Central memory CD8-positive, alpha-beta T cell (primary cell): ENCODE data around the gene NCOA5.

Experiments
- ATAC-seq: fragments of 150-1000 bp; cut with Tn5 transposase; replicated peaks from 2 replicates; pipeline ENCODE4 v1.10.0; 2022; ENCODE audit warnings: mild to moderate bottlenecking, moderate FRiP score, moderate number of reproducible peaks; ENCODE audit not compliant: poor library complexity, severe bottlenecking; ENCODE audit errors: extremely low read depth
- DNase-seq, 2 donors: peaks; one replicate each; pipeline ENCODE4 v3.0.0; 2021; ENCODE audit warnings: low spot score in 2 of 2
- H3K27ac Mint-ChIP-seq: one replicate; pipeline ENCODE4 v1.8.0; 2022; ENCODE audit warnings: low read depth, mild to moderate bottlenecking, moderate library complexity, mixed read lengths
- H3K27me3 Mint-ChIP-seq: one replicate; pipeline ENCODE4 v1.8.0; 2022; ENCODE audit warnings: mixed read lengths
- H3K36me3 Mint-ChIP-seq: one replicate; pipeline ENCODE4 v1.8.0; 2022; ENCODE audit warnings: mild to moderate bottlenecking, moderate library complexity, mixed read lengths; ENCODE audit not compliant: insufficient read depth
- H3K4me1 Mint-ChIP-seq: one replicate; pipeline ENCODE4 v1.8.0; 2022; ENCODE audit warnings: mixed read lengths
- H3K4me3 Mint-ChIP-seq: one replicate; pipeline ENCODE4 v1.8.0; 2022; ENCODE audit warnings: mild to moderate bottlenecking, moderate library complexity, mixed read lengths
- H3K9me3 Mint-ChIP-seq: one replicate; pipeline ENCODE4 v1.8.0; 2022; ENCODE audit warnings: mixed read lengths

The NCOA5 gene

GRCh38 chr20:46050444-46050843, 39.3 kb downstream of the NCOA5 start:
- ATAC-seq (no peak), DNase-seq (no peak)
- Mint-ChIP-seq H3K27me3 (peaks cover 35% of the 10 kb centered on the region), H3K4me1 (no peaks in the 10 kb centered on the region), H3K36me3 (no peaks in the 10 kb centered on the region), H3K4me3 (no peak overlapping the region), H3K27ac (no peak overlapping the region), H3K9me3 (no peaks in the 10 kb centered on the region)

DNA sequence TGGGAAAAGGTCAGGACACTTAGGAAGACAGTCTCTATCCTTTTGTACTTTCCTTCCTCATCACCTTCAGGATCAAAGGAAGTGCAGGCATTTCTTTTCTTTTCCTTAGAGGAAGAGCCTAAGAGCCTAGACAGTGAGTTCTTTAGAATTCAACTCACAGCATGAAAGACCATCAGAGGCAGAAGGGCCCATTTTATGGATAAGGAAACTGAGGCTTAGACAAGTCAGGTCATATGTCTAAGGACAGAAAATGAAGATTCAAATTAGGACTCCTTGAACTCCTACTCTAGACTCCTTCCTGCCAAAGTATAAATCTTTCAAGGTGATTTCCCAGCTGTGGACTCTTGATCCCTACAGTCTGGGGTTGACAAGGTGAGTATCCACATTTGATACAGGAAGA, 39.9 kb downstream of the NCOA5 start:
- no peak for ATAC-seq

DNA sequence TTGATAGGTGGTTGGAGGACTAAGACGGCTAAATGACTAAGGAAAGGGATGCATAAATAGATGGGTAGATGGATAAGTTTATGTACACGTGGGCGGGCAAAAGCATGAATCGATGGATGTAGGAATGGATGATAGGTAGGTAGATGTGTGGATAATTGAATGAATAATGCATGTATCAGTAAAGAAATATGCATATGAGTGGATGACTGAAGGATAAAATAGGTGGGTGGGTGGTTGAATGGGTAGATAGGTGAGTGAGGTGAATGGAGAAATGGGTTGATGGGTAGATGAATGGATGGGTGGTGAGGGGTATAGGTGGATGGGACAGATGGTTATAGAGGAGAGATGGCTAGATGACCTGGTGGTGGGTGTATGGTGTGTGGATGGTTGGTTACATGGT, 40.6 kb downstream of the NCOA5 start:
- no peak for DNase-seq
- Mint-ChIP-seq H3K4me1 (no peaks in the 10 kb centered on the region), H3K27ac (no peak overlapping the region), H3K27me3 (peaks cover 42% of the 10 kb centered on the region), H3K36me3 (no peaks in the 10 kb centered on the region), H3K9me3 (no peaks in the 10 kb centered on the region), H3K4me3 (no peak overlapping the region)
- no peak for ATAC-seq

More for the DNA sequence above, 39.9 kb downstream of the NCOA5 start:
- DNase-seq = no peak
- Mint-ChIP-seq H3K9me3 (no peaks in the 10 kb centered on the region), H3K27ac (no peak overlapping the region), H3K36me3 (no peaks in the 10 kb centered on the region), H3K4me3 (no peak overlapping the region), H3K4me1 (no peaks in the 10 kb centered on the region), H3K27me3 (peaks cover 38% of the 10 kb centered on the region)

DNA sequence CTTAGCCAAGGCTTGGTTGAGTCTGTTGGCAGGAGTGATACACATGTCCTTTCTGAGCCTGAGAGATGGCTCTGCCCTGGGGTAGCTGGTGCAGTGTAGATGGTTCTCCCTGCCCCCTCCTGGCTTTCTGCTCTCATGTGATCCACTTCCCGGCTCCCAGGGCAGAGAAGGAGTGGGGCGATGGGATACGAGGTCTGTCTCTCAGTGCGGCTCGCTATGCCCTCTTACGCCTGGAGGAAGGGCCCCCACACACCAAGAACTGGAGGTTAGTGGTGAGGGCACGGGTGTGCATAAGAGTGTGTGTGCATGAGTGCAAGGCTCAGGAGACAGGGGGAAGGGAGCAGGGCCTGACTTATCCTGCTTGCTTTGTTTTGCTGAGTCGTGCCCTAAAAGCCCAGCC, 41.9 kb downstream of the NCOA5 start:
- ATAC-seq (no peak), DNase-seq (no peak)
- Mint-ChIP-seq H3K4me3 (no peak overlapping the region), H3K9me3 (no peaks in the 10 kb centered on the region), H3K27ac (no peak overlapping the region), H3K36me3 (no peaks in the 10 kb centered on the region), H3K27me3 (peaks cover 56% of the 10 kb centered on the region), H3K4me1 (no peaks in the 10 kb centered on the region)

GRCh38 chr20:46046588-46047310, 43.0 kb downstream of the NCOA5 start:
- H3K36me3 Mint-ChIP-seq = no peaks in the 10 kb centered on the region
- ATAC-seq (no peak), DNase-seq (no peak)
- H3K27me3 Mint-ChIP-seq = peaks cover 66% of the 10 kb centered on the region
- no peak overlapping the region for H3K4me3 Mint-ChIP-seq
- H3K4me1 Mint-ChIP-seq = no peaks in the 10 kb centered on the region
- H3K9me3 Mint-ChIP-seq = no peaks in the 10 kb centered on the region
- H3K27ac Mint-ChIP-seq = no peak overlapping the region

GRCh38 chr20:46044896-46045295, 44.9 kb downstream of the NCOA5 start:
- Mint-ChIP-seq H3K36me3 (no peaks in the 10 kb centered on the region), H3K9me3 (no peaks in the 10 kb centered on the region), H3K27ac (no peak overlapping the region), H3K4me3 (no peak overlapping the region), H3K27me3 (peaks cover 84% of the 10 kb centered on the region), H3K4me1 (no peaks in the 10 kb centered on the region)
- no peak for DNase-seq
- ATAC-seq = no peak

DNA sequence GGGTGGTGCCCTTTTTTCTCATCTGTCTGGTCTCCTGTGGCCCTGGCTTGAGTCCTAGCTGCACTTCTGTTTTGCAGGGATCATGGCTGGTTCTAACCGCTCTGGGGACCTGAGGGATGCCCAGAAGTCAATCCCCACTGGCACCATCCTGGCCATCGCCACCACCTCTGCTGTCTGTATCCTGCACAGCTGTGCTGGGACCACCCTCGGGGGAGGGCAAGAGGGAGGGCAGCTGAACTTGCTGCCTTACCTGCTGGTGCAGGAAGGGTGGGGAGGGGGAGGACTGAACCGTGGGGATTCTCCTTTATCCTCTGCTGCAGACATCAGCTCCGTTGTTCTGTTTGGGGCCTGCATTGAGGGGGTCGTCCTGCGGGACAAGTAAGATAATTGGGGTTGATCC, 46.2 kb downstream of the NCOA5 start:
- Mint-ChIP-seq H3K27me3 (peaks cover 80% of the 10 kb centered on the region), H3K4me1 (no peaks in the 10 kb centered on the region), H3K9me3 (no peaks in the 10 kb centered on the region), H3K36me3 (no peaks in the 10 kb centered on the region), H3K4me3 (no peak overlapping the region), H3K27ac (no peak overlapping the region)
- no peak for ATAC-seq
- no peak for DNase-seq

DNA sequence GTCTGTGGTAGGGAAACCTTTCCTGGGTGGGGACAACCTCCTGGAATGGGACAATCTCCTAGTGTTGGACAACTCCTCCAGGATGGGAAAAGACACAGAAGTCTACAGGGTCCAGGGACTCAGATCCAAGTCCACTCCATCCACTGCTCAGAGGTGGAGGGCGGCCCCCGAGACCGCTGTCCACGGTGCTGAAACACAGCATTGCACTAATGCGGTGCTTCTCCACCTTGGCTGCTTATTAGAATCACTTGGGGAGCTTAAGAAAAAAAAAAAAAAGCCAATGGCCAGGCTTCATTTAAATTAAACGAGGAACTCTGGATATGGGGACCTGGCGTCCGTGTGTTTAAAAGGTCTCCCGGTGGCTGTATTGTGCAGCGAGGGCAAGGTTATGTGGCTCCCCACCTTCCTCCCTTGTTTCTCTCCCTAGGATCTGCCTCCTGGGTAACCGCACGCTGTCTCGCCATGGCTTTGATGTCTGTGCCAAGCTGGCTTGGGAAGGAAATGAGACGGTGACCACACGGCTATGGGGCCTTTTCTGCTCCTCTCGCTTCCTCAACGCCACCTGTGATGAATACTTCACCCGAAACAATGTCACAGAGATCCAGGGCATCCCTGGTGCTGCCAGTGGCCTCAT, 48.7 kb downstream of the NCOA5 start:
- no peak overlapping the region for H3K4me3 Mint-ChIP-seq
- ATAC-seq = peak; percentile 52
- no peaks in the 10 kb centered on the region for H3K36me3 Mint-ChIP-seq
- no peaks in the 10 kb centered on the region for H3K4me1 Mint-ChIP-seq
- H3K27me3 Mint-ChIP-seq = peaks cover 55% of the 10 kb centered on the region
- H3K9me3 Mint-ChIP-seq = no peaks in the 10 kb centered on the region
- H3K27ac Mint-ChIP-seq = no peak overlapping the region
- DNase-seq = no peak

- Mint-ChIP-seq H3K36me3 (peaks cover 2% of the 10 kb centered on the region), H3K27me3 (peaks cover 56% of the 10 kb centered on the region), H3K4me3 (no peak overlapping the region), H3K4me1 (no peaks in the 10 kb centered on the region), H3K9me3 (no peaks in the 10 kb centered on the region), H3K27ac (no peak overlapping the region)
- ATAC-seq (no peak), DNase-seq (no peak)
These were observed 52.7 kb downstream of the NCOA5 start for GRCh38 chr20:46037036-46037435.

- no peak overlapping the region for H3K4me3 Mint-ChIP-seq
- H3K27me3 Mint-ChIP-seq = peaks cover 50% of the 10 kb centered on the region
- no peak for ATAC-seq
- no peaks in the 10 kb centered on the region for H3K4me1 Mint-ChIP-seq
- H3K27ac Mint-ChIP-seq = no peak overlapping the region
- H3K36me3 Mint-ChIP-seq = peaks cover 2% of the 10 kb centered on the region
- no peaks in the 10 kb centered on the region for H3K9me3 Mint-ChIP-seq
- no peak for DNase-seq
These were observed 53.4 kb downstream of the NCOA5 start for GRCh38 chr20:46036370-46036769.

DNA sequence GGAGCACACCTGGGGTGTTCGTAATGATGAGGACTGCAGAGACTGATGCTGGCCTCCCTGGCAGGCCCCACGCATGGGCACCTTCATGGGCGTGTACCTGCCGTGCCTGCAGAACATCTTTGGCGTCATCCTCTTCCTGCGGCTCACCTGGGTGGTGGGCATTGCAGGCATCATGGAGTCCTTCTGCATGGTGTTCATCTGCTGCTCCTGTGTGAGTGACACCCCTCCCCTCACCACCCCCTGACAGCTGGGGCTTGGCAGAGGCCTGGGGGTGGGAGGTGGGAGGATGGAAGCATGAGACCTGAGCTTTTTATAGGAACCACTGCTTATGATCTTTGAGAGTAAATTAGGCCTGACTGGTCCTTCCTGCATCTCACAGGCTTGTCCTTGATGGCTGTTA, 54.0 kb downstream of the NCOA5 start:
- DNase-seq (no peak), ATAC-seq (no peak)
- Mint-ChIP-seq H3K36me3 (peaks cover 2% of the 10 kb centered on the region), H3K4me1 (no peaks in the 10 kb centered on the region), H3K27ac (no peak overlapping the region), H3K4me3 (no peak overlapping the region), H3K9me3 (no peaks in the 10 kb centered on the region), H3K27me3 (peaks cover 50% of the 10 kb centered on the region)

DNA sequence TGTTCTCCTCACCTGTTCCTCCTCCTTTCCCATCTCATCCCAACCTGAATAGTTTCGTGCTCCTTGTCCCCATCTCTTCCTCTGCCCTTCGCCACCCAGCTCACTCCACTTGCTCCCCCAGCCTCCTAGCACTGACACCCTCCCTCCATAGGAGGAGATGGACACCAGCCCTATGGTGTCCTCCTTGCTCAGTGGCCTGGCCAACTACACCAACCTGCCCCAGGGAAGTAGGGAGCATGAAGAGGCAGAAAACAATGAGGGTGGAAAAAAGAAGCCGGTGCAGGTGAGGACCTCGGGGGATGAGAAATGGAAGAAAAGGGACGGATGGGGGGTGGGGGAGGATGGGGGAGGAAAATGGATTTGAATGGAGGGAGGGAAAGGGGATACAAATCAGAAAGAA, 54.5 kb downstream of the NCOA5 start:
- Mint-ChIP-seq H3K27ac (no peak overlapping the region), H3K4me3 (no peak overlapping the region), H3K4me1 (no peaks in the 10 kb centered on the region), H3K9me3 (no peaks in the 10 kb centered on the region), H3K36me3 (peaks cover 2% of the 10 kb centered on the region), H3K27me3 (peaks cover 50% of the 10 kb centered on the region)
- DNase-seq (no peak), ATAC-seq (no peak)

DNA sequence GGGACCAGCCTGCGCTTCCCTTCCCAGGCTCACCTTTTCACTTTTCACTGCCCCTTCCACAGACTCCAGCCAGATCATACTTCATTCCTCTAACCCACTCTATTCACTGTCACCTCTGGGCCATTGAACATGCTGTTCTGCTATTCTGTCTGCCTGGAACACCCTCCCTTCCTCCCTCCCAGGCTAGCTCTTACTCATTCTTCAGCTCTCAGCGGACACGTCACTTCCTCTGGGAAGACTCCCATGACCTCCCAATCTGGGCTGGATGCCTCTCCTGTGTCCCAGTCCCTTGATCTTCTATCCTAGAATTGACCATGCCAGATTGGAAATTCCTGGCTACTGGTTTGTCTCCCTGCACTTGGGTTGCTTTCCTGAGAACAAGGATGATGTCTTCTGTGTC, 55.7 kb downstream of the NCOA5 start:
- Mint-ChIP-seq H3K4me1 (no peaks in the 10 kb centered on the region), H3K9me3 (no peaks in the 10 kb centered on the region), H3K27me3 (peaks cover 58% of the 10 kb centered on the region), H3K36me3 (peaks cover 5% of the 10 kb centered on the region), H3K4me3 (no peak overlapping the region), H3K27ac (no peak overlapping the region)
- DNase-seq = no peak
- no peak for ATAC-seq
